ENCODE measurements around the gene PCDHA2. TPM values are rescaled to one million over a fixed set of nuclear protein-coding genes. Genes with fewer than 3 reads are reported as not detected.

The PCDHA2 gene
- total and polyA plus RNA-seq, 2 donors (not counting 3 experiments of a cell fraction or from before 2014, with no cell fraction given) = not detected

- H3K4me1 ChIP-seq (ENCODE audit: control insufficient read depth, extremely low read depth, insufficient read depth, low read length) = no peaks in the 10 kb centered on the region
- CTCF ChIA-PET = interaction anchor here (0.8 to 1.4 kb wide), 2 partner anchors 20 to 42 kb away, joined by 3 to 4 read pairs; partner anchors contain the start of gene PCDHA1
- no peaks in the 10 kb centered on the region for H3K9me1 ChIP-seq (replicated peaks; ENCODE audit: control insufficient read depth, extremely low read depth, insufficient read depth, low read length)
- no peak within 1 kb of the TSS for H3K4me3 ChIP-seq (replicated peaks in 1 of 3; ENCODE audit: insufficient read depth in 1 of 3, low read depth in 1 of 3, low read length in 3 of 3)
- H3K9me3 ChIP-seq (replicated peaks; ENCODE audit: control insufficient read depth, insufficient read depth, low read length) = no peaks in the 10 kb centered on the region
- H3K27ac ChIP-seq (ENCODE audit: insufficient read depth, low read depth, low read length) = no peak within 1 kb of the TSS
- BruUV-seq (replicated peaks) = no TSS peak
- no peak within 1 kb of the TSS for H3K9ac ChIP-seq (replicated peaks; ENCODE audit: extremely low read depth, insufficient read depth, low read length)
- dilution Hi-C loops (cut with MboI; ENCODE audit: extremely low pct_ligation_motif_present, low sequenced_read_pairs) (no loop called here), intact Hi-C loops (cut with micrococcal nuclease) (no loop called here)
- no peaks in the 10 kb centered on the region for H3K27me3 ChIP-seq (ENCODE audit: control insufficient read depth in 2 of 2, insufficient read depth in 2 of 2, low read length in 2 of 2)
- FAIRE-seq = no peak
- no peak within 1 kb of the TSS for H3K4me2 ChIP-seq (ENCODE audit: insufficient read depth, low read length)
- H3K36me3 ChIP-seq (ENCODE audit: control insufficient read depth in 2 of 2, extremely low read depth in 1 of 2, insufficient read depth in 2 of 2, low read length in 2 of 2) = no peaks in the 10 kb centered on the region
- POLR2A ChIA-PET = no interaction called here
- H3K79me2 ChIP-seq (ENCODE audit: control insufficient read depth, insufficient read depth, low read length) = no peaks in the 10 kb centered on the region
- H2AFZ ChIP-seq (ENCODE audit: low read depth, low read length) = no peak within 1 kb of the TSS
- H4K20me1 ChIP-seq (replicated peaks; ENCODE audit: control insufficient read depth, extremely low read depth, insufficient read depth, low read length) = no peaks in the 10 kb centered on the region
- TF ChIP-seq EZH2 (IDR thresholded peaks at IDR 0.05; ENCODE audit: borderline replicate concordance, low read depth, low read length, severe bottlenecking) = no peak
- TF ChIP-seq CTCF (IDR thresholded peaks at IDR 0.05; ENCODE audit: extremely low read depth in 1 of 2, insufficient read depth in 1 of 2, low read depth in 1 of 2, low read length in 2 of 2) = peak in 1 of 2 donors; percentile 4
- TF ChIP-seq JUN (IDR thresholded peaks at IDR 0.05; ENCODE audit: borderline replicate concordance, insufficient read depth, insufficient read length, low read depth) = no peak
- TF ChIP-seq POLR2AphosphoS5 (IDR thresholded peaks at IDR 0.05; ENCODE audit: insufficient read depth, low read depth, low read length) = no peak
- peak; percentile 4 for DNase-seq (ENCODE audit: low read depth, low spot score)
Measured at GRCh38 chr5:140827704-140828361, 33.2 kb downstream of the PCDHA2 start, which contains the start of gene PCDHA6. Gene PCDHA6, plus strand, starts transcription at chr5:140827960. Its CDS starts 132 bp downstream, at chr5:140828092.

GRCh38 chr5:140828362-140828737 lies 33.7 kb downstream of the PCDHA2 start:
- no peaks in the 10 kb centered on the region for H3K9me3 ChIP-seq (replicated peaks; ENCODE audit: control insufficient read depth, insufficient read depth, low read length)
- ChIA-PET POLR2A (no interaction called here), CTCF (interaction anchor here (0.8 to 1.4 kb wide), 2 partner anchors 19 to 43 kb away, joined by 3 to 4 read pairs; partner anchors contain the start of gene PCDHA1)
- no peak overlapping the region for H3K4me2 ChIP-seq (ENCODE audit: insufficient read depth, low read length)
- no TSS peak for BruUV-seq (replicated peaks)
- no peaks in the 10 kb centered on the region for H3K27me3 ChIP-seq (ENCODE audit: control insufficient read depth in 2 of 2, insufficient read depth in 2 of 2, low read length in 2 of 2)
- H3K4me3 ChIP-seq (replicated peaks in 1 of 3; ENCODE audit: insufficient read depth in 1 of 3, low read depth in 1 of 3, low read length in 3 of 3) = no peak overlapping the region
- no peak for DNase-seq (ENCODE audit: low read depth, low spot score)
- no peaks in the 10 kb centered on the region for H3K9me1 ChIP-seq (replicated peaks; ENCODE audit: control insufficient read depth, extremely low read depth, insufficient read depth, low read length)
- H3K36me3 ChIP-seq (ENCODE audit: control insufficient read depth in 2 of 2, extremely low read depth in 1 of 2, insufficient read depth in 2 of 2, low read length in 2 of 2) = no peaks in the 10 kb centered on the region
- intact Hi-C loops (cut with micrococcal nuclease) (no loop called here), dilution Hi-C loops (cut with MboI; ENCODE audit: extremely low pct_ligation_motif_present, low sequenced_read_pairs) (no loop called here)
- H3K4me1 ChIP-seq (ENCODE audit: control insufficient read depth, extremely low read depth, insufficient read depth, low read length) = no peaks in the 10 kb centered on the region
- H2AFZ ChIP-seq (ENCODE audit: low read depth, low read length) = no peak overlapping the region
- H3K27ac ChIP-seq (ENCODE audit: insufficient read depth, low read depth, low read length) = no peak overlapping the region
- no peaks in the 10 kb centered on the region for H4K20me1 ChIP-seq (replicated peaks; ENCODE audit: control insufficient read depth, extremely low read depth, insufficient read depth, low read length)
- TF ChIP-seq POLR2AphosphoS5 (IDR thresholded peaks at IDR 0.05; ENCODE audit: insufficient read depth, low read depth, low read length) = no peak
- no peak for TF ChIP-seq FOS (IDR thresholded peaks at IDR 0.05; ENCODE audit: borderline replicate concordance, insufficient read depth, low read length)
- TF ChIP-seq MYC (IDR thresholded peaks at IDR 0.05; ENCODE audit: low read depth, low read length) = no peak
- TF ChIP-seq POLR2A (IDR thresholded peaks at IDR 0.05; ENCODE audit: low read depth, low read length) = no peak
- no peak for TF ChIP-seq MAX (IDR thresholded peaks at IDR 0.05; ENCODE audit: insufficient read depth, insufficient read length)
- TF ChIP-seq JUN (IDR thresholded peaks at IDR 0.05; ENCODE audit: borderline replicate concordance, insufficient read depth, insufficient read length, low read depth) = no peak
- TF ChIP-seq CTCF (IDR thresholded peaks at IDR 0.05; ENCODE audit: extremely low read depth in 1 of 2, insufficient read depth in 1 of 2, low read depth in 1 of 2, low read length in 2 of 2) = no peak
- no peak for TF ChIP-seq EZH2 (IDR thresholded peaks at IDR 0.05; ENCODE audit: borderline replicate concordance, low read depth, low read length, severe bottlenecking)
- TF ChIP-seq GATA2 (IDR thresholded peaks at IDR 0.05; ENCODE audit: insufficient read depth, insufficient read length, low read depth, low read length) = no peak
- FAIRE-seq = no peak
- H3K9ac ChIP-seq (replicated peaks; ENCODE audit: extremely low read depth, insufficient read depth, low read length) = no peak overlapping the region
- no peaks in the 10 kb centered on the region for H3K79me2 ChIP-seq (ENCODE audit: control insufficient read depth, insufficient read depth, low read length)

Data from endothelial cell of umbilical vein (primary cell).